NCI-H2081 treated with DMSO at 0.1 percent for 48 hours (cell line): ENCODE data around the gene CCDC194.

ENCODE experiments used
- DNase-seq: peaks from one replicate; lab custom pipeline; 2025; lab: John Stamatoyannopoulos, UW

The CCDC194 gene

GRCh38 chr19:17405250-17406045, 11.5 kb upstream of the CCDC194 start, which contains the start of gene BST2:
Gene BST2, minus strand, starts transcription at chr19:17405630. Its CDS starts 55 bp downstream, at chr19:17405575.
- no peak for DNase-seq

DNA sequence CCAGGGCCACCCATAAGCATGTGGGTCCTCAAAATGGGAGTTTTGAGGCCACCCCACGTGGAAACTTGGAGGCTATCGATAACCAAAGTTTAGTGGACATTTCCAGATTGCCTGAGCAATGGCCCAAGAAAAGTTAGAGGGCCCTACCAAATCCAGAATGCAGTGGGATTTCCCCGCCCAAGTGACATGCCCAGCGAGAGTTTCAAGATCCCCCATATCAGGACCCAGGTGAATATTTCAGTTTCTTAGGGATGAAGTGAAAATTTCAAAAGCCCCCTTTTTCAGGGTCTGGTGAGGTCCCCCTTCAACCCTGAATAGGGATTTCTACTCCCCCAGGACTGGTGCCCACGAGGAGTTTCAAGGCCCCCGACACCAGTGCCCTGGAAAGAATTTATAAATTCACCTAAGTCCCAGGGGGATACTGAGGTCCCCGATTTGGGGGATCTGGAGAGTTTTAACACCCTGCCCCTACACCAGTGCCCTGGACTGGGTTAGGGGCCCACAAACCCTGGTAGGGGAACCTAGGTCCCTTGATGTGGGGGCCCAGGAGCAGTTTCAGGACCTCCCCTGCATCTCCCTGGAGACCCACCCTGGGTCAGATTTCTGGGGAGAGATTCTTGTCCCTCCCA, 10.7 kb upstream of the CCDC194 start:
- no peak for DNase-seq

DNA sequence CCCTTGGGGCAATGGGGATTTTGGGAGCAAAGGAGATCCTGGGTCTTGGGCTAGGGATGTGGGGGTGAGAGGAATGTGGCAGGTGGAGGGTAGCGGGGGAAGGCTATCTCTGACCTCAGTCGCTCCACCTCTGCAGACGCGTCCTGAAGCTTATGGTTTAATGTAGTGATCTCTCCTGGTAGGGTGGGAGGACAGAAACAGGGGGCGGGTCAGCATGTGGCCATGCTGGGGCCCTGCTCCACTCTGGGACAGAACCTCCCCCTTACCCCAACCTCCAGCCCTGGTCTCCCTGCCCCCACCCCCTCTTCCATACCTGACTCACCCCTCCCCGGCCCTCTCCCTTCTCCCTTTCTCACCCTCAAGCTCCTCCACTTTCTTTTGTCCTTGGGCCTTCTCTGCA, 10.0 kb upstream of the CCDC194 start:
- no peak for DNase-seq

GRCh38 chr19:17402982-17403855, 9.2 kb upstream of the CCDC194 start:
- DNase-seq = no peak

- no peak for DNase-seq
Observed at GRCh38 chr19:17401628-17402027, 7.6 kb upstream of the CCDC194 start.

DNA sequence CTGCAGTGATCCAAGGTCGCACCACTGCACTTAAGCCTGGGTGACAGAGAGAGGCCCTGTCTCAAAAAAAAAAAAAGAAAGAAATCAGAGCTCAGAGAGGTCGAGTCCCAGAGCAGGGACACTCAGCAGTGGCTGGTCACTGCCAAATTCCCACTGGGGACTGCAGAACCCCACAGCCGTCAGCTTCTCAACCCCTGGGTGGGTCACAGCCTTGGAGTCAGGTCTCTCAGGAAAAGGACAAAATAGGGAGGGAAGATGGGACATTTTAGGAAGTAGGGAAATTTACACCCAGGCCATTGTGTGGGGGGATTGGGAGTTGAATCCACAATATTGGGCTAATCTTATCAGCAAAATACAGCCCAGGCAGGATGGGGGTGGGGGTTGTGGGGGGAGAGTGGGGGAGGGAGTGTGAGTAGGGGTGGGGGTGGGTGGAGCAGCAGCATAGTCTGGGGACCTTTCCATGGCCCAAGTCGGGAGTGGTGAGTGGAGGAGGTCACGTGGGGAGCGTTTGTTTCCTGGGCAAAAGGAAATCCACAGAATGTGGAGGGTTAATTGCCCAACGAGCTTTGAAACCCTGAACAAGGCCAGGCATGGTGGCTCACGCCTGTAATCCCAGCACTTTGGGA, 5.0 kb upstream of the CCDC194 start:
- no peak for DNase-seq

DNA sequence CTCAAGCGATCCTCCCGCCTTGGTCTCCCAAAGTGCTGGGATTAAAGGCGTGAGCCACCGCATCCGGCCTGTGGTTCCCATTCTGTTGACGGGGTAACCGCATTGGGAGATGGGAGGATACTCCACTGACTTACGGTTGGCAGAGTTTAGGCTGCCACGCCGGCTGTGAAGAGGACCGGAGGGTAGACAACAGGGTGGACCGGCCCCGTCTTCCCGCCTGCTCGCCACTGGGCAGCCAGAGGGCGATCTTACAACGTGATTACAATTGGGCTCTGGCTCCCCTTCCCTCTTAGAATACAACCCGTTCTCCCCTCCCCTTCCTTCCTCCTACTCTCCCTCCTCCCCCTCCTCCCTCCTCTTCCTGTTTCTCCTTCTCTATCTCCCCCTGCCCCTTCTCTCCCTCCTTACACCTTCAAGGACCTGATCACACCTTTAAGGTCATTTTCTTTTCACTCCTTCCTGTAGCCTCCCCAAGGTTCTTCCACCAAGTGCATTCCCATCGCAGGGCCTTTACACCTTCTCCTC, 957 bp upstream of the CCDC194 start:
- DNase-seq = no peak

DNA sequence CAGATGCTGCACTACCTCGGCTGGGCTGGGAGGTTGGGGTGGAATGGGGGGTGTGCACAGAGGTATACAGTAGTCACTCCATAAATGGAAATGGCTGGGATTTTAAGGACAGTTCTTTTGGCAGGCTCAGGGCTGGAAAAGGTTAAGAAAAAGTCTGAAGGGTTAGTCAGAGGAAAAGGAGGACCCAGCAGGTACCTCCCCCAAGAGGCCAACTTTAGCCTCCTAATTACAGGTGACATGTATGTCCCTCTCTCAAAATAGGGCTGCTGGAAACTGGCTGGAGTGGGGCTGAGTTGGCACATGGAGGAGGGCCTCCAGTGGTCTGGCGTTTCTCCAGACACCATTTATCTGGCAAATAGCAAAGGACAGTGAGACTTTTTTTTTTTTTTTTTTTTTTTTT, 994 bp downstream of the CCDC194 start:
- DNase-seq = no peak

DNA sequence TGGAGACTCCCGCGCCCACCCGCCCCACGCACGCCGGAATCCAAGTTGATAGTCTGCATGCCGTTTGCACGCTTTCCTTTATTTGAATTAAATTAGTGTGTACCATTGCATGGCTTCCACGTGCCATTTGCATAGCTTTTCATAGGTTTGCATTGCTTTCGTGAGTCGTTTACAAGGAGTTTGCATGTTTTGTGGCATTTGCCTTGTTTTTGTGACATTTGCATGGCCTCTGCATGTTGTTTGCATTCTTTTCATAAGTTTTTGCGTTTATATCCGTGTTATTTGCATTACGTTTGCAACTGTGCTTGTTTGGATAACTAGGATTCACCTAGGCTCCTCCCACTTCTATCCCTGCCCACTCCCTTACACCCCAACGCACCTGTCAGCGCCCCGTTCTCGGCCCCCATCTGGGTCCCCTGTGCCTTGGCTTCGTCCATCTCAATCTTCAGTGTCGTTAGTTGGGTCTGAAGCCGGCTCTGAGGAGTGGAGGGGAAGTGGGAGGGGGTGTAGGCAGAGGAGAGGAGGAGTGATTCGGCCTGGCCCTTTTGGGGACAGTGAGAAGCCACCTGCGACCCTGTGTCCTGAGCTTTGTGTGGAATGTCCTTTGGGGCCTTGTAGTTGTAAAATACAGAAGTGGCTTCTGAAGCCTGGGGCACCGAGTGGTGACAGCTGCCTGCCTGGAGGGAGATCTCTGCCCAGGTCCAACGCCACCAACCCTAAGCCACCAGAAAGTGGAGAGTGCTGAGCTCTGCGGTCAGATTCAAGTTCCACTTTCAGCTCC, 2.4 kb downstream of the CCDC194 start:
- no peak for DNase-seq

GRCh38 chr19:17390665-17391370, 3.2 kb downstream of the CCDC194 start:
- peak; percentile 31 for DNase-seq

GRCh38 chr19:17389957-17390664, 3.9 kb downstream of the CCDC194 start:
- DNase-seq = no peak

DNA sequence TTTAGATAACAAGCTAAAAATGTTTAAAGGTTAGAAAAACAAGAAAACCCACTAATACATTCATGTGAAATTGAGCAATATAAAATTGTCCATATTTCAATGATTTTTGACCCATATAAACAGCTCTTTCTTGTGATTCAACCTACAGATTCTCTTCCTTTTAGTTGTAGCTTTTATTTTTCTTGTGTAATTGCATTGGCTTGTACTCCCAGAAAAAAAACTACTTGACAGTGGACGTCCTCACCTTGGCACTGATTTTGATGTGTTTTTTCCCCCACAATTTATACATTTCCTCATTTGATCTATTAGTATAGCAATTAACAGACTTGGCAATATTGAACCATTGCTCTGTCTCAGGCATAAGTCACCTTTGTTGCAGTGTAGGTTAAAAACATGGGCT, 4.7 kb downstream of the CCDC194 start:
- DNase-seq = no peak

DNA sequence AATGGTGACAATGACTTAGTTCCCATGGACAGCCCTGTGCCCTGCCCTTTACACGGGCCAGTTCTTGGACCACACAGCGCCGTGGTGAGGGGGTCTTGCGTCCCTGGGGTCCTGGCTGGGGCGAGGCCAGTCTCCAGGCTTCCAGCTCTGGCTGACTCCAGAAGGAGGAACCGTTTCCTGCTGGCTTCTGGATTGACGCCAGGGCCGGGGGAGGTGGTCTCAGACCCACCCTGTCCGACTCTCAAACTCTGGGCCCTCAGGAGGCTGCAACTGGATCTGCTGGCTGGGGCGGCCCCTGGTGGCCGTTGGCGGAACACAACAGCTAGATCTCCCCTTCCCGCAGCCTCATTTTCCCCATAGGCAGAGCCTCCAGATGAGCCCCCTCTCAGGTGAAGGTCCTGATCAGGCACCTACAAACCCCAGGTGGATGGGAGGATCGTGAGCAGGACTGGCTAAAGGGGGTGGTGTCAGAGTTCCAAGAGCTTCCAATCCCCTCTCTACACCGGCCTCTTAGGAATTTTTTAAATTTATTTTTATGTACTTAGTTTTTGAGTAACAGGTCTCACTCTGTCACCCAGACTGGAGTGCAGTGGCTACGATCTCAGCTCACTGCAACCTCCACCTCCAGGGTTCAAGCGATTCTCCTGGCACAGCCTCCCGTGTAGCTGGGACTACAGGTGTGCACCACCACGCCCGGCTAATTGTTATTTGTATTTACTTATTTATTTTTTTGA, 8.0 kb downstream of the CCDC194 start:
- no peak for DNase-seq

DNA sequence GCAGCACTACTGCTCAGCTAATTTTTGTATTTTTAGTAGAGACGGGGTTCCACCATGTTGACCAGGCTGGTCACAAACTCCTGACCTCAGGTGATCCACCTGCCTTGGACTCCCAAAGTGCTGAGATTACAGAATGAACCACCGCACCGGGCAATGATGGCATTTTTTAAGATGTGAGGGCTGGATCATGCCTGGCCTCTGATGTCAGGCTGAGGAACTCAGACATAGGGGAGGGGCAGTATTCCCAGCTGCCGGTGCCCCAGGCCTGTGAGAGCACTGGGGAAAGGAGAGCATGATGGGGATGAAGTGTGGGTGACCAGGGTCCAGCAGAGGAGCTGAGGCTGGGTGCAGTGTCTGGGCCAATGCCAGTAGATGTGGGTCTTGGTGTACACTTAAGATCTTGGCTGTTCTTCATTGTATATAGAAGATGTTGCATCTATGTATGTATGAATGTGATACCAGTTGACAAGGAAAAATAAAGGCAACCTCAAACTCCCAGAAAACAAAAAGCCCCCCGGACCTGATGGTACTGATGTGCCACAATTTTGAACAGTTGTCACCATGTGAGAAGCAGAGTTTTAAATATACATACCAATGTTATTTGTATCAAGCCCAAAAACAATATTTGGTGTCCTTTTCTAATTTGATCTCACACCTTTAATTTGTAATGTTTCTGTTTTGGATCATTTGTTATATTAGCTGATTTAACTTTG, 13.4 kb downstream of the CCDC194 start:
- no peak for DNase-seq

DNA sequence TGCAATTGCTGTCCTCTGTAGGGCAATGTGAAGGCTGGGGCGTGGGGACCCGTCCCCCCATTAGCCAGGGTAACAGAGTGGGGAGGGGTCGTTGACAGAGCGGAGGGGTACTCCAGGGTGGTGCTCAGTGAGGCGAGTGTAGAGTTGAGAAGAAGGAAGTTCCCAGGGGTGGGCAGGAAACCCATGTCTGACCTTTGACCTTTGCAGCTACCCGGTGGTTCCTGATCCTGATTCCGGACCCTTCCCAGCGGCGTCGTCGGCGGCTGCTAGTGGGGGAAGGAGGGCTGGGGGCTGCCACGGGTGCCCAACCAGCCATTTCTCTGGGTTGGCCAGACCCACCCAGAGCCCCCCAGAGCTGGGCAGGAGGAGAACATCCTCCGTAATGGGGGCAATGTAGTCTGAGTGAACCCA, 14.8 kb downstream of the CCDC194 start:
- DNase-seq = no peak

- DNase-seq = no peak
Observed at GRCh38 chr19:17378271-17378670, 15.7 kb downstream of the CCDC194 start.

DNA sequence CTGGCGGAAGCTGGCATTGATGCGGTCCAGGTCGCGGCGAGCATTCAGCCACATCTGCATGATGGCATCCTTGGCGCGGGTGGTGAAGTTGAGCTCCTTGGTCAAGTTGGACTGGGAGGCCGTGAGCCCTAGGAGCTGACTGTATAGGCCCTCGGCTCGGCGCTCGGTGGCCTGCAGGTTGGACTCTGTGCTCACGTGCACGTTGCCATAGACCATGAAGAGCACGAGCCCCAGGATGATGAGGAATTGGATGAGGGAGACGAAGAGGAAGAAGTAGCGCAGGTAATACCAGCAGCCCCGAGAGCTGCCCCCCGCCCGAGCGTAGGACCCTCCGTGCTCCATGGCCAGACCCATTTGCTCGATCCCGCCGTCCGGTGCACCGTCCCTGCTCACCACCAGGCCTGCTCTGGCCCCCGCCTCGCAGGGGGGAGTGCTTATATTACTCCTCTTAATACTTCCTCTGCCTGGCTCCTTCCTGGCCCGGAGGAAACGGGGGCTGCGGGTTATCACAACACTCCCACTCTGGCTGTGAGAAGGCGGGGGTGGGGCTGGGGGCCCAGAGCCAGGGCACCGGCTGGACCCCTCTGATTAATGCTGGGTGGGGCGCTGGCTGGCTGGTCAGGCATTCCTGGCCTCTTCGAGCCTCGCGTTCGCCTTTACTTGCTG, 16.9 kb downstream of the CCDC194 start, which contains the start of gene PLVAP:
Gene PLVAP, minus strand, starts transcription at position 408 of the 666 bp plus-strand sequence. Its CDS starts 54 bp downstream, at position 354.
- no peak for DNase-seq
